AG04450 (cell line): ENCODE measurements around the gene C2orf76. TPM values are rescaled to one million over a fixed set of nuclear protein-coding genes. Genes with fewer than 3 reads are reported as not detected.
"Not testable (repeated sequence)": the region's sequence is repeated elsewhere in the genome, so short reads cannot be mapped to it uniquely, and the experiment has no call there.

ENCODE experiments used
- CTCF ChIA-PET: fragments of 300-600, 350-600 bp; formaldehyde crosslinking; extraction: SDS; loops from one replicate; lab custom pipeline; 2022; ENCODE audit warnings: antibody characterized with exemption, inconsistent platforms; lab: Charles Lee
- POLR2A ChIA-PET: fragments of 350-600 bp; formaldehyde crosslinking; extraction: SDS; loops from one replicate; lab custom pipeline; 2021; ENCODE audit warnings: antibody characterized with exemption, inconsistent platforms; lab: Yijun Ruan, JAX
- DNase-seq: peaks from one replicate; pipeline ENCODE4 v3.0.0-alpha.2; 2011; ENCODE audit warnings: low read depth, low spot score
- H3K27ac ChIP-seq: one replicate; pipeline ENCODE4 v1.5.1; 2012; ENCODE audit warnings: low read depth, low read length, control low read depth
- H3K27me3 ChIP-seq: one replicate; pipeline ENCODE4 v1.6.0; 2012; ENCODE audit warnings: low read length; ENCODE audit not compliant: control insufficient read depth, insufficient read depth
- H3K4me3 ChIP-seq: 2 replicates; pipeline ENCODE4 v1.5.1; 2011; ENCODE audit warnings: mild to moderate bottlenecking, low read depth, low read length, control low read depth
- H3K9me3 ChIP-seq: 2 replicates; pipeline ENCODE4 v1.5.1; 2012; ENCODE audit warnings: low read length; ENCODE audit not compliant: control insufficient read depth, insufficient read depth
- CTCF ChIP-seq: IDR thresholded peaks from 2 replicates; pipeline ENCODE4 v1.5.1; 2011; ENCODE audit warnings: low read depth, low read length, control low read depth, inconsistent platforms
- polyA plus RNA-seq: library from polyadenylated mRNA; depleted of rRNA; stranded (reverse); fragments of >200 nt; gene quantifications from 2 replicates; pipeline ENCODE4 v1.2.3, GENCODE V29; 2011

Gene C2orf76
- polyA plus RNA-seq, 1 experiment: 26.5 TPM

DNA sequence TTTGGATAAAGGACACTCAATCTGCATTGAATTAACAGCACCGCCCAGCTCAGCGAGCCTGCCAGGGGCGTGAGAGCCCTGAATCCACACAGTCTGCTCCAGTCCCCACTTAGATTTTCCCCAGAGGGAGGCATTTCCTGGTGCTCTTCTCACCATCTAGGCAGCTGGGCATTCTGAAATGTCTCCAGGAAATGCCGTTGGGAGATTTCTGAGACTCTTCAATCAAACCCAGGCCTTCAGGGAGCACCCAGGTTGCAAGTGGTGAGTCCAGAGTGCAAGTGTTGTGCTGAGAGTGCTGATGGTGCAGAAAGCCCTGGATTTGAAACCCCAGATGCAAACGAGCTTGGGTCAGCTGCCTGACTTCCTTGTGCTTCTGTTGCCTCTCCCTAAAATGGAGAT lies 41.6 kb upstream of the C2orf76 start:
- DNase-seq: no peak
- H3K4me3 ChIP-seq: no peak overlapping the region
- no peak overlapping the region for H3K27ac ChIP-seq
- H3K9me3 ChIP-seq: no peaks in the 10 kb centered on the region
- TF ChIP-seq CTCF: no peak
- ChIA-PET POLR2A (no interaction called here), CTCF (interaction anchor here (0.7 to 2.7 kb wide), 3 partner anchors 69 to 175 kb away, joined by 3 to 41 read pairs (median 4); no protein-coding TSS in a partner anchor)
- H3K27me3 ChIP-seq: peaks cover 7% of the 10 kb centered on the region

DNA sequence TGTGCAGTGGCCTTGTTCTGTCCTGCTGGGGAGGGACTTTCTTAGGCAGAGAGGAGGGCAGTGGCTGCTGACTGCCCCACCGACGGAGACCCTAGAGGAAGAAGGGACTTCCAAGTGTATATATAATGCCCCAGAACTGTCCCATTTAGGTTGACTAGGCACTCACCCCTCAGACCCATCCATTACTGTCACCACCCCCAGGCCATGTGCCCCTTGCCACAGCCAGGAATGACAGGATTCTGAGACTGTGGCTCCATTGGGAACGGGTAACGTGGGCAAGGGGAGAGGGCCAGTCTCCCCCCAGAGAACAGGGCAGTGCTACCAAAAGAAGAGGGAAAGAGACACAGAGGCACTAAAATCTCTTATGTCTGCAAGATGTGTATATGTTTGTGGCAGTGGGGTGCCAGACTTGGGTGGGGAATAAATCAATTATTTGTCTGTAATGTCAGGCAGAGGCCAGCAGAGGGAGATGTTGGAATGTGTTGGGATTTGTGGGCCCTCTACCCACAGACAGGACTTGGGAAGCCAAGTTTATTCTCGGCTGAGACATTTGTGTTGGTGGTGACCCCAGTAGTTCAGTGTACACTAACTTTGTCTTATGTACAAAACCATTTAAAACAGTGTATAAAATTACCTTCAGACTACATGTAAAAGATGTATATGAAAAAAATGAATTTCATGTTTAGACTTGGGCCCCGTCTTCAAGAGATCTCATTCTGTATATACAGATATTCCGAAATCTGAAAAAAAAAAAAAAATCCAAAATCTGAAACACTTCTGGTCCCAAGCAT lies 41.0 kb upstream of the C2orf76 start:
- ChIA-PET POLR2A (no interaction called here), CTCF (interaction anchor here (0.7 to 3.7 kb wide), 4 partner anchors 68 to 189 kb away, joined by 4 to 41 read pairs (median 20); no protein-coding TSS in a partner anchor)
- Histone ChIP-seq H3K27ac (no peak overlapping the region), H3K27me3 (peaks cover 2% of the 10 kb centered on the region), H3K4me3 (no peak overlapping the region), H3K9me3 (no peaks in the 10 kb centered on the region)
- peak; percentile 43 for DNase-seq
- peak; percentile 84 for TF ChIP-seq CTCF

DNA sequence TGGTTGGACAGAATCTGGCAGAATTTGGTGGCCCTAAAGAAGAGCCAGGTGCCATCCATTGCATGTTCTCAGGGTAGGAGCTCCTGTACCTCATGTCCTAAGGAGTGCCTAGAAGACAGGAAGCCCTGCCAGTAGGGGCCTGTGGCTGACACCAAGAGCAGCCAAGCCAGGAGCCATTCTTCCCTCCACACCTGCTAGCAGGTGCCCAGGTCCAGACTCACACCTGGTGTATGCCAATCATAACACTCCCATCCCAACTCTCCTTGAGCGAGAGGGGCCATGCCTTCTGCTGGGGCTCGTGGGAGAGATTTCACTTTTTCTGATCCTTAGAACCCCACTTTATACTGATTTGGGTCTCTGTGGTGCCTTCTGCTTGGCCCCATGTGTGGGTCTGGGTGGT lies 38.5 kb upstream of the C2orf76 start:
- ChIA-PET CTCF (interaction anchor here (1.0 to 3.7 kb wide), 3 partner anchors 16 to 236 kb away, joined by 3 to 35 read pairs (median 4); no protein-coding TSS in a partner anchor), POLR2A (no interaction called here)

GRCh38 chr2:119403618-119404017 lies 37.0 kb upstream of the C2orf76 start:
- POLR2A ChIA-PET, DNase-seq, H3K27ac ChIP-seq, H3K27me3 ChIP-seq, H3K9me3 ChIP-seq, H3K4me3 ChIP-seq: not testable (repeated sequence)
- CTCF ChIA-PET: interaction anchor here (1.5 to 3.7 kb wide), 2 partner anchors 72 to 73 kb away, joined by 4 to 35 read pairs; no protein-coding TSS in a partner anchor

More for the DNA sequence above, 38.5 kb upstream of the C2orf76 start:
- no peak overlapping the region for H3K4me3 ChIP-seq
- no peak for TF ChIP-seq CTCF
- no peaks in the 10 kb centered on the region for H3K9me3 ChIP-seq
- no peak overlapping the region for H3K27ac ChIP-seq
- DNase-seq: no peak
- peaks cover 2% of the 10 kb centered on the region for H3K27me3 ChIP-seq

GRCh38 chr2:119402645-119403560 lies 36.3 kb upstream of the C2orf76 start:
- CTCF ChIA-PET: interaction anchor here (1.5 kb wide), 1 partner anchor 74 kb away, joined by 4 read pairs; no protein-coding TSS in a partner anchor

More at GRCh38 chr2:119402645-119403560, 36.3 kb upstream of the C2orf76 start:
- TF ChIP-seq CTCF: no peak
- POLR2A ChIA-PET: no interaction called here
- Histone ChIP-seq H3K27ac (no peak overlapping the region), H3K4me3 (no peak overlapping the region), H3K27me3 (peaks cover 2% of the 10 kb centered on the region), H3K9me3 (no peaks in the 10 kb centered on the region)
- DNase-seq: no peak
